Right atrium auricular region (tissue), 2 donors: ENCODE data around the gene PPP4R2. TPM values are rescaled to one million over a fixed set of nuclear protein-coding genes. Genes with fewer than 3 reads are reported as not detected.

Experiments
- DNase-seq: peaks from one replicate; pipeline ENCODE4 v3.0.0-alpha.2; 2019; ENCODE audit warnings: low spot score
- H3K27ac ChIP-seq, 2 donors: fragments of 200-600 bp; sonication (generic); 1 replicate in 1 of 2; 2 replicates in 1 of 2; pipeline ENCODE4 v1.5.1; 2016 to 2019
- H3K27me3 ChIP-seq, 2 donors: fragments of 200-600 bp; sonication (generic); one replicate each; pipeline versions ENCODE4 v1.5.1 to v1.6.0; 2017 to 2019
- H3K36me3 ChIP-seq: fragments of 200-600 bp; sonication (generic); one replicate; pipeline ENCODE4 v1.5.1; 2016
- H3K4me1 ChIP-seq, 2 donors: fragments of 200-600 bp; sonication (generic); one replicate each; pipeline versions ENCODE4 v1.5.1 to v1.6.0; 2017 to 2019
- H3K4me3 ChIP-seq, 2 donors: fragments of 200-600 bp; sonication (generic); 1 replicate in 1 of 2; 2 replicates in 1 of 2; pipeline ENCODE4 v1.5.1; 2017 to 2019; ENCODE audit warnings: mild to moderate bottlenecking in 1 of 2, moderate library complexity in 1 of 2
- H3K9me3 ChIP-seq, 2 donors: fragments of 200-600 bp; sonication (generic); one replicate each; pipeline ENCODE4 v1.5.1; 2019
- total RNA-seq, 2 donors: library from RNA; depleted of rRNA; stranded (reverse); fragments of >200 nt; gene quantifications; one replicate each; pipeline ENCODE4 v1.1.0, GENCODE V29; 2016
- TF ChIP-seq, protein P1 (sequence below), 2 donors: fragments of 200-600 bp; sonication (generic); IDR thresholded peaks; one replicate each; pipeline ENCODE4 v1.5.1; 2019; ENCODE audit warnings: antibody characterized with exemption in 2 of 2

Gene PPP4R2
- total RNA-seq, 2 donors from 2014 or later: 30.8 to 31.6 TPM

DNA sequence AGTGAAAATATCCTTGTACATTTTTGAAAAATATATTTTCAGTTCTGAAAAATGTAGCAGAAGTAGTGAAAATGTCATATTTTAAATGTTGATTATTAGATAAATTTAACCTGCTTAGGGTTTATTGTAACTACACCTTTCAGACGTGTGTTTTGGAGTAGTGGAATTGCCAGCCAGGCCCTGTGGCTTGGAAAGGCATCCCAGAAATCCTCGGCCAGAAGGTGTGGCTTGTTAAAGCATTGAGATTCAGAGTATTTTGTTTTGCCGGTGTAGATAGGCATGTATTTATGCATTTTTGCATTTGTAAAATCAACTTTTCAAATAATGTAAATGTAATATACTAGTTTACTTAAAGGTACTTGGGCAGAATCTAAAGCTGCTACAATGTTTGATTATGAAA is 71.8 kb downstream of the PPP4R2 start:
- Histone ChIP-seq H3K27me3 (no peaks in the 10 kb centered on the region), H3K36me3 (peaks cover 18% of the 10 kb centered on the region), H3K9me3 (no peaks in the 10 kb centered on the region), H3K27ac (no peak overlapping the region), H3K4me1 (peaks cover 0 to 9% of the 10 kb centered on the region in 2 donors), H3K4me3 (no peak overlapping the region)
- no peak for DNase-seq
- TF ChIP-seq, protein P1, sequence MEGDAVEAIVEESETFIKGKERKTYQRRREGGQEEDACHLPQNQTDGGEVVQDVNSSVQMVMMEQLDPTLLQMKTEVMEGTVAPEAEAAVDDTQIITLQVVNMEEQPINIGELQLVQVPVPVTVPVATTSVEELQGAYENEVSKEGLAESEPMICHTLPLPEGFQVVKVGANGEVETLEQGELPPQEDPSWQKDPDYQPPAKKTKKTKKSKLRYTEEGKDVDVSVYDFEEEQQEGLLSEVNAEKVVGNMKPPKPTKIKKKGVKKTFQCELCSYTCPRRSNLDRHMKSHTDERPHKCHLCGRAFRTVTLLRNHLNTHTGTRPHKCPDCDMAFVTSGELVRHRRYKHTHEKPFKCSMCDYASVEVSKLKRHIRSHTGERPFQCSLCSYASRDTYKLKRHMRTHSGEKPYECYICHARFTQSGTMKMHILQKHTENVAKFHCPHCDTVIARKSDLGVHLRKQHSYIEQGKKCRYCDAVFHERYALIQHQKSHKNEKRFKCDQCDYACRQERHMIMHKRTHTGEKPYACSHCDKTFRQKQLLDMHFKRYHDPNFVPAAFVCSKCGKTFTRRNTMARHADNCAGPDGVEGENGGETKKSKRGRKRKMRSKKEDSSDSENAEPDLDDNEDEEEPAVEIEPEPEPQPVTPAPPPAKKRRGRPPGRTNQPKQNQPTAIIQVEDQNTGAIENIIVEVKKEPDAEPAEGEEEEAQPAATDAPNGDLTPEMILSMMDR (IDR thresholded peaks at IDR 0.05): no peak

- TF ChIP-seq, protein P1 (IDR thresholded peaks at IDR 0.05): no peak
- no peaks in the 10 kb centered on the region for H3K27me3 ChIP-seq
- peaks cover 0 to 9% of the 10 kb centered on the region in 2 donors for H3K4me1 ChIP-seq
- no peak for DNase-seq
- no peaks in the 10 kb centered on the region for H3K9me3 ChIP-seq
- H3K4me3 ChIP-seq: no peak overlapping the region
- H3K27ac ChIP-seq: no peak overlapping the region
- peaks cover 18% of the 10 kb centered on the region for H3K36me3 ChIP-seq
These were observed 72.6 kb downstream of the PPP4R2 start for GRCh38 chr3:73069187-73069586.

DNA sequence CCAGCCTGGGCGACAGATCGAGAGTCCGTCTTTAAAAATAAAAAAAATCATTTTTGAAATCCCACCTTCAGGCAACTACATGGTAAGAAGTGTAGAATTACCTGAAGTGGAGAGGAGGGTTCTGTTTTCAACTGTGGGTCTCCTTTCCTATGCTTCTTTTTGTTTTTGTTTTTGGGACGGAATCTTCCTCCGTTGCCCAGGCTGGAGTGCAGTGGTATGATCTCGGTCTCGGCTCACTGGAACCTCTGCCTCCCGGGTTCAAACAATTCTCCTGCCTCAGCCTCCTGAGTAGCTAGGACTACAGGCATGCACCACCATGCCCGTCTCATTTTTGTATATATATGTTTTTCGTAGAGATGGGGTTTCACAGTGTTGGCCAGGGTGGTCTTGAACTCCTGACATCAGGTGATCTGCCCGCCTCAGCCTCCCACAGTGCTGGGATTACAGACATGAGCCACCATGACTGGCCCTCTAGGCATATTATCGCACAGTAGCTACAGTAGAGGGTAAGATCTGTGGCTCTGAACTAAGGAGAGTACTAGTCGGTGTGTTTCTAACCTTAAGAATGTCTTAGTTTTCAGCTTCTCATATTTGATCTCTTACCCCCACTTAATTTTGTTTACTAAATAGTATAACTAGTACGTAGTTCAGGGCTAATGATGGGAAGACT is 73.3 kb downstream of the PPP4R2 start:
- Histone ChIP-seq H3K27me3 (no peaks in the 10 kb centered on the region), H3K36me3 (peaks cover 11% of the 10 kb centered on the region), H3K27ac (no peak overlapping the region), H3K9me3 (no peaks in the 10 kb centered on the region), H3K4me3 (no peak overlapping the region), H3K4me1 (peaks cover 0 to 9% of the 10 kb centered on the region in 2 donors)
- TF ChIP-seq, protein P1 (IDR thresholded peaks at IDR 0.05): no peak
- DNase-seq: no peak

DNA sequence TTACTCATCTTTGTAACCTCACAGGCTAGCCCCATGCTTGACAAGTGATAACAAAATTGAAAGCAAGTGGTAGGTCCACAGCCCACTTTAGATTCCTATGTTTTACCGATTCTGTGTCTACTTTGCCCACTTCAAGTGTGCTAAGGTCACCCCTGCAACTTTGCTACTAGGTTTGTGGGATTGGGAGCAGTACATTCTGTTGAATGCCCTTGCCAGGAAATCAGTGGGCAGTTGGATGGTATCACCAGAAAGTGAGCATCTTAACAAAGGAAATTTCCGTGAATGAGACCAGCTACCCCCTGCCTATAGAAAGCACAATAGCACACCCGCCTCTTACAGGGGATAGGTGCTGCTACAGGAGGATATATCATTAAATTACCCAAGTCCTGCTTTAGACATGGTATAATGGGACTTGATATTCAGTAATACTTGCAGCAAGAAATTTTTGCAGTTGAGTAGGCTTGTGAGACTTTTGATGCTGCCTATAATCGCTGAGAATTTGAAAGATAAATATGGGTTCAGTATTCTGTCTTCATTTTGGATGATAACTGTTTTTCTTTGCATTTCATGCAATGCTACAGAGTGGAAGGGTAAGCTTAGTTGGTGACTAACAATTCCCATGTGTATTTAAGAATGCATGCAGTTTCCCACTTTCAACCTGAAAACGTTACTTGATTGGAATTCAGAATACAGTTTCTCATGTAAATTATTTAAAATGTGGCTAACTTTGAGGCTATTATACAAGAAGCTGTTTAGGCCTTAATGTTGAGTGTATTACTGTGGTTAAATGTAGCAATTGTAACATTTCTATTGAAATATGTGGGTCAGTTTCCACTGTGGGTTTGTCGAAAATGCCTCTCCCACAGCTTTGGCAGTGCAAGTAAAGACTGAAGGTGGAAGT is 74.3 kb downstream of the PPP4R2 start:
- no peak for DNase-seq
- Histone ChIP-seq H3K4me3 (no peak overlapping the region), H3K27me3 (no peaks in the 10 kb centered on the region), H3K27ac (no peak overlapping the region), H3K36me3 (peaks cover under 1% of the 10 kb centered on the region), H3K4me1 (peaks cover 0 to 9% of the 10 kb centered on the region in 2 donors), H3K9me3 (no peaks in the 10 kb centered on the region)
- TF ChIP-seq, protein P1 (IDR thresholded peaks at IDR 0.05): no peak

DNA sequence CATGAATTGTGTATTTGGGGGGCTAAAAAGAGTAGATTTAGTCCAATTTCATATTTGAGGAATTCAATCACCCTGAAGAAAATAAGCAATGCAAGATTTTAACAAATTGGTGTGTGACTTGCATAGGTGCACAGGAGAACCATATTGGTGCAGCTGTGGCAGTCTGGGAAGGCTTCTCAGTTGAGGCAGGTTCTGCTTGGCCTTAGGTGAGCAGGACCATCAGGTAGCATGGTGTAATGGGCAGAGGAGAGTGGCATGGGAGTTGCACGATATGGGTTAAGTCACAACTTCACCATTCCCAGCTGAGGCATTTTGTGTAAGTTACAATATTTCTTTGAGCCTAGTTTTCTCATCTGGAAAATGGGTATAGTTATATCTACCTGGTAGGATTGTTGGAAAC is 75.3 kb downstream of the PPP4R2 start:
- Histone ChIP-seq H3K27me3 (no peaks in the 10 kb centered on the region), H3K4me3 (no peak overlapping the region), H3K36me3 (no peaks in the 10 kb centered on the region), H3K9me3 (no peaks in the 10 kb centered on the region), H3K27ac (no peak overlapping the region), H3K4me1 (peaks cover 0 to 9% of the 10 kb centered on the region in 2 donors)
- TF ChIP-seq, protein P1 (IDR thresholded peaks at IDR 0.05): no peak
- DNase-seq: no peak
